Tibial artery (tissue), 4 donors: ENCODE results near the gene THPO.

ENCODE experiments used
- DNase-seq, 2 donors: peaks; one replicate each; pipeline ENCODE4 v3.0.0-alpha.2; 2019
- H3K27ac ChIP-seq, 2 donors: fragments of 200-600 bp; sonication (generic) in 1 of 2; 1 replicate in 1 of 2; 2 replicates in 1 of 2; pipeline ENCODE4 v1.5.1; 2018 to 2019; ENCODE audit warnings: mild to moderate bottlenecking in 1 of 2
- H3K27me3 ChIP-seq, 2 donors: fragments of 200-600 bp; sonication (generic) in 1 of 2; one replicate each; pipeline versions ENCODE4 v1.5.1 to v1.6.0; 2016 to 2019
- H3K36me3 ChIP-seq, 3 donors: fragments of 200-600 bp; sonication (generic) in 2 of 3; one replicate each; pipeline ENCODE4 v1.5.1; 2016 to 2019; ENCODE audit warnings: mild to moderate bottlenecking in 2 of 3
- H3K4me1 ChIP-seq, 4 donors: fragments of 200-600 bp; sonication (generic) in 2 of 4; 1 replicate in 3 of 4; 2 replicates in 1 of 4; pipeline ENCODE4 v1.5.1; 2016 to 2019
- H3K4me3 ChIP-seq, 2 donors: fragments of 200-600 bp; sonication (generic) in 1 of 2; 1 replicate in 1 of 2; 2 replicates in 1 of 2; pipeline ENCODE4 v1.5.1; 2018 to 2019; ENCODE audit warnings: mild to moderate bottlenecking in 2 of 2
- H3K9me3 ChIP-seq, 3 donors: fragments of 200-600 bp; sonication (generic) in 1 of 3; one replicate each; pipeline ENCODE4 v1.5.1; 2016 to 2019
- CTCF ChIP-seq, 2 experiments: fragments of 200-600 bp in 1 of 2; fragments of 450-650 bp in 1 of 2; IDR thresholded peaks; one replicate each; pipeline ENCODE4 v1.5.1; 2017 to 2019; ENCODE audit warnings: antibody characterized with exemption in 2 of 2, mild to moderate bottlenecking in 1 of 2, moderate library complexity in 1 of 2
- intact Hi-C: fragments of 100-400 bp; cut with DNase I; formaldehyde crosslinking; loops from one replicate; pipeline ENCODE4 v1.15.0; 2023; ENCODE audit warnings: low total_unique reads

Gene THPO

GRCh38 chr3:184388164-184388935, 10.3 kb upstream of the THPO start:
- no peak for TF ChIP-seq CTCF (IDR thresholded peaks at IDR 0.05)
- intact Hi-C loops: no loop called here
- Histone ChIP-seq H3K36me3 (peaks cover 0 to 22% (median 20%) of the 10 kb centered on the region in 3 donors), H3K4me3 (no peak overlapping the region), H3K9me3 (no peaks in the 10 kb centered on the region), H3K27ac (no peak overlapping the region), H3K27me3 (no peaks in the 10 kb centered on the region), H3K4me1 (no peaks in the 10 kb centered on the region)
- no peak for DNase-seq

- Histone ChIP-seq H3K36me3 (peaks cover 0 to 22% (median 20%) of the 10 kb centered on the region in 3 donors), H3K27ac (no peak overlapping the region), H3K4me3 (no peak overlapping the region), H3K9me3 (no peaks in the 10 kb centered on the region), H3K4me1 (no peaks in the 10 kb centered on the region), H3K27me3 (no peaks in the 10 kb centered on the region)
- TF ChIP-seq CTCF (IDR thresholded peaks at IDR 0.05): no peak
- no peak for DNase-seq
- intact Hi-C loops: no loop called here
These were observed 9.2 kb upstream of the THPO start for GRCh38 chr3:184387174-184387714.

GRCh38 chr3:184386047-184386806, 8.2 kb upstream of the THPO start:
- Histone ChIP-seq H3K27me3 (no peaks in the 10 kb centered on the region), H3K36me3 (peaks cover 0 to 22% (median 20%) of the 10 kb centered on the region in 3 donors), H3K4me1 (peaks cover 0 to 8% (median 4%) of the 10 kb centered on the region in 4 donors), H3K9me3 (no peaks in the 10 kb centered on the region), H3K4me3 (no peak overlapping the region), H3K27ac (no peak overlapping the region)
- intact Hi-C loops: no loop called here
- no peak for DNase-seq
- no peak for TF ChIP-seq CTCF (IDR thresholded peaks at IDR 0.05)

- no peak overlapping the region for H3K4me3 ChIP-seq
- no peak overlapping the region for H3K27ac ChIP-seq
- H3K36me3 ChIP-seq: peaks cover 0 to 22% (median 20%) of the 10 kb centered on the region in 3 donors
- no peaks in the 10 kb centered on the region for H3K27me3 ChIP-seq
- DNase-seq: no peak
- no peaks in the 10 kb centered on the region for H3K9me3 ChIP-seq
- intact Hi-C loops: no loop called here
- TF ChIP-seq CTCF (IDR thresholded peaks at IDR 0.05): no peak
- peaks cover 0 to 19% (median 13%) of the 10 kb centered on the region in 4 donors for H3K4me1 ChIP-seq
These were observed 6.9 kb upstream of the THPO start for GRCh38 chr3:184384856-184385422.

GRCh38 chr3:184384342-184384741, 6.3 kb upstream of the THPO start:
- Histone ChIP-seq H3K27me3 (no peaks in the 10 kb centered on the region), H3K36me3 (peaks cover 0 to 20% (median 20%) of the 10 kb centered on the region in 3 donors), H3K27ac (no peak overlapping the region), H3K4me1 (peaks cover 0 to 20% (median 15%) of the 10 kb centered on the region in 4 donors), H3K4me3 (no peak overlapping the region), H3K9me3 (no peaks in the 10 kb centered on the region)
- no peak for DNase-seq
- no peak for TF ChIP-seq CTCF (IDR thresholded peaks at IDR 0.05)
- intact Hi-C loops: no loop called here
